ENCODE results near the gene ARHGEF2.

Gene ARHGEF2

DNA sequence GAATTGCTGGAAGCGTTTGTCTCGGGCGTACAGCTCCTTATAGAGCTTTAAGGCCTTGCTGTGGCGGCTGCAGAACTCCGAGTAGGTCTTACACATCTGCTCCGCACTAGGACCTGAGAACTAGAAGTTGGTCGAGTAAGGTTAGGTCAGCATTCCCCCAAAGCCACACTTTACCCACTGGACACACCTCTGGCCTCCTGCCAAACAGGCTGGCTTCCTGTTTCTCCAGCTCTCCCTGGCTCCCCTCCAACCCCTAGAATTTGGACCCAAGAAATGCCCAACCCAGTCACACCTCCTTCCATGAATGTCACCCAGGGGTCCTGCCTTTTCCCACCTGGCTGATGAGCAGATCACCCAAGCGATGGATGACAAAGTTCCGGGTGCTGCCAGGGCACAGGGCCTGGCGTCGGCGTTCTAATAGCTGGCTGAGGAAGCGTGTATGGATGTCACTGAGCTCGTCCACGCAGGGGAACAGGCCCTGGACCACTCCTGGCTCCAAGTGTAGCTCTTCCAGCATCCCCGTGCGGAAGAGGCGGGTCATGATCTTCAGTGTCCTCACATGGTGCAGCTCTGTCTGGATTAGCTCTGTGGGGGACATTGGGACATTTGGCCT is 15.6 kb downstream of the ARHGEF2 start:
- H3K36me3 ChIP-seq = peaks cover 96 to 100% (median 99%) of the 10 kb centered on the region in 11 experiments
- peak overlapping the region in 9 of 11 experiments; percentile 18 to 89 (median 74); a peak in 14 of 22 replicates for H3K27ac ChIP-seq
- H3K9me3 ChIP-seq (replicated peaks in 1 of 11) = no peaks in the 10 kb centered on the region
- peak overlapping the region; percentile 74 to 98 (median 89) for H3K4me2 ChIP-seq
- H3K4me3 ChIP-seq = peak overlapping the region in 4 of 10 experiments; percentile 1 to 50 (median 20); a peak in 3 of 20 replicates
- H3K4me1 ChIP-seq = peaks cover 78 to 89% (median 84%) of the 10 kb centered on the region in 10 experiments
- peaks cover 74 to 98% (median 94%) of the 10 kb centered on the region in 11 experiments for H4K20me1 ChIP-seq
- H3K27me3 ChIP-seq = no peaks in the 10 kb centered on the region
- peak overlapping the region; percentile 42 to 83 (median 65); a peak in 19 of 22 replicates for H3K9ac ChIP-seq
- TF ChIP-seq Cebpa-rat (IDR thresholded peaks at IDR 0.05) = no peak

DNA sequence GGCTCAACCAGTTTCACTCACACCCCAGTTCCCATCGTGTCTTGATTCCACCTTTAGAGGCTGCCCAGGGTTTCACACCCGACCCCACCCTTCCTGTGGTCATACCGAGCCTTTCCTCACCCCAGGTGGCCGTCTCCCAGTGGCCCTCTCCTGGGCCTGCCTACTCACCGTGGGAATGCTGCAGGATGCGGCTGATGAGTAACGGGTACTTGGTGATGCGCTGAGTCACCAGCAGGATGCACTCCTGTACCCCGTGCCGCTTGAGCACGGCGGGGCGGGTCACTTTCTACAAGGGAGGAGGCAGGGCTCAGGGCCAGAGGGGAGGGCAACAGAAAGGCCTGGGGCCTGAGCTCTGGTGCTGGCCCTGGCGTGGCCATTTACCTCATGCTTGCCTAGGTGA is 16.4 kb downstream of the ARHGEF2 start:
- peak overlapping the region in 6 of 10 experiments; percentile 10 to 50 (median 20); a peak in 9 of 20 replicates for H3K4me3 ChIP-seq
- no peak for TF ChIP-seq Cebpa-rat (IDR thresholded peaks at IDR 0.05)
- H3K4me2 ChIP-seq = peak overlapping the region; percentile 74 to 98 (median 89)
- peaks cover 76 to 98% (median 96%) of the 10 kb centered on the region in 11 experiments for H4K20me1 ChIP-seq
- H3K9me3 ChIP-seq (replicated peaks in 1 of 11) = no peaks in the 10 kb centered on the region
- peaks cover 71 to 82% (median 76%) of the 10 kb centered on the region in 10 experiments for H3K4me1 ChIP-seq
- H3K27ac ChIP-seq = peak overlapping the region in 10 of 11 experiments; percentile 11 to 89 (median 74); a peak in 18 of 22 replicates
- peaks cover 97 to 100% (median 99%) of the 10 kb centered on the region in 11 experiments for H3K36me3 ChIP-seq
- H3K27me3 ChIP-seq = no peaks in the 10 kb centered on the region
- H3K9ac ChIP-seq = peak overlapping the region in 10 of 11 experiments; percentile 43 to 83 (median 65); a peak in 17 of 22 replicates

DNA sequence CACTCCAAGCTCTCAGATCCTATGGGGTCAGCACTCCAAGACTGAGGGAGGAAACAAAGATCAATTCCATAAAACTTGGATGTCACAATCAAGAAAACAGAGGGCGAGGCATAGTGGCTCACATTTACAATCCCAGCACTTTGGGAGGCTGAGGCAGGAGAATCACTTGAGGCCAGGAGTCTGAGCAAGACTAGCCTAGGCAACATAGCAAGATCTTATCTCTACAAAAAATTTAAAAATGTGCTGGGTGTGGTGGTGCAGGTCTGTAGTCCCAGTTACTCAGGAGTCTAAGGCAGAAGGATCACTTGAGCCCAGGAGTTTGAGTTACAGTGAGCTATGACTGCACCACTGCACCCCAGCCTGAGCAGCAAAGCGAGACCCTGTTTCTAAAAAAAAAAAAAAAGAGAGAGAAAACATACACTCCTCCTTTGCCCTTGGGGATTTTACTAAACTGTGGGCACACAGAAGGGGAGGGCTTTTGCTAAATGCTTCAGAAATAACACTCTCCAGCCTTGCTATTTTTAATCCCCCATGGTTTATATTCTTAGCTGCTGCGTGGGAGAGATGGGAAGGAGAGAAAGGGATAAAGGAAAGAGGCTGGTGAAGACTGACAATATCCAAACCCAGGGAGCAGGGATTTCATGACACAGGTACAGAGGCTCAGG is 18.1 kb downstream of the ARHGEF2 start:
- Histone ChIP-seq H3K9ac (peak overlapping the region; percentile 46 to 83 (median 64); a peak in 21 of 22 replicates), H3K4me3 (peak overlapping the region in 6 of 10 experiments; percentile 0 to 51 (median 30); a peak in 8 of 20 replicates), H3K9me3 (replicated peaks in 1 of 11) (no peaks in the 10 kb centered on the region), H3K27me3 (no peaks in the 10 kb centered on the region), H3K36me3 (peaks cover 97 to 100% (median 99%) of the 10 kb centered on the region in 11 experiments), H3K4me1 (peaks cover 54 to 65% (median 60%) of the 10 kb centered on the region in 10 experiments), H3K4me2 (peak overlapping the region in 10 of 11 experiments; percentile 75 to 98 (median 89); a peak in 21 of 22 replicates), H4K20me1 (peaks cover 70 to 98% (median 94%) of the 10 kb centered on the region in 11 experiments), H3K27ac (peak overlapping the region in 10 of 11 experiments; percentile 14 to 89 (median 74); a peak in 18 of 22 replicates)
- TF ChIP-seq Cebpa-rat (IDR thresholded peaks at IDR 0.05) = no peak

DNA sequence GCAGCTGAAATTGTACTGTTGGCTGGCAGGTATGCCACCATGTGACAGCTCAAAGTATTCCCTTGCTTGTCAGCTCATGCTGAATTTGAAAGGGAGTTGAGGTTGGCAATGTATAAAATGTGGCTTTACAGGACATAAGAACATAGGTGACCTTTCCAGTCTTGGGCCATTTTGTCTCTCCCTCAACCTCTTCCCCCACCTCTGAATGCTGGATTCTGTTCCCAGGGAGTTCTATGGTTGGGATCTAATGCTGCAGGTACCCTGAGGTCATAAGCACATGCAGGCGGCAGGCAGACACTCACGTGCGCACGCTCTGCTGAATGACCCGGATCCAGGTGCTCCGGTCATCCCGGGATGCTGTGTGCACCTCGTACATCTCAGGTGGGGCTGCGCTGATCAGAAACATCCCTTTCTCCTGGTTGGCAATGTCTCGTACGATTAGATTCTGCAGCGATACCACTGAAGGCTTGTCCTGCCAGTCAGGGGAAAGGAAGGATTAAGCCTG is 20.9 kb downstream of the ARHGEF2 start:
- Histone ChIP-seq H4K20me1 (peaks cover 52 to 97% (median 88%) of the 10 kb centered on the region in 11 experiments), H3K4me3 (no peak overlapping the region), H3K4me1 (peaks cover 30 to 42% (median 36%) of the 10 kb centered on the region in 10 experiments), H3K9ac (no peak overlapping the region), H3K4me2 (no peak overlapping the region), H3K27me3 (no peaks in the 10 kb centered on the region), H3K27ac (no peak overlapping the region), H3K9me3 (replicated peaks in 1 of 11) (no peaks in the 10 kb centered on the region), H3K36me3 (peaks cover 99 to 100% (median 100%) of the 10 kb centered on the region in 11 experiments)
- peak in 1 of 11 experiments; percentile 5; a peak in 1 of 22 replicates for TF ChIP-seq Cebpa-rat (IDR thresholded peaks at IDR 0.05)

DNA sequence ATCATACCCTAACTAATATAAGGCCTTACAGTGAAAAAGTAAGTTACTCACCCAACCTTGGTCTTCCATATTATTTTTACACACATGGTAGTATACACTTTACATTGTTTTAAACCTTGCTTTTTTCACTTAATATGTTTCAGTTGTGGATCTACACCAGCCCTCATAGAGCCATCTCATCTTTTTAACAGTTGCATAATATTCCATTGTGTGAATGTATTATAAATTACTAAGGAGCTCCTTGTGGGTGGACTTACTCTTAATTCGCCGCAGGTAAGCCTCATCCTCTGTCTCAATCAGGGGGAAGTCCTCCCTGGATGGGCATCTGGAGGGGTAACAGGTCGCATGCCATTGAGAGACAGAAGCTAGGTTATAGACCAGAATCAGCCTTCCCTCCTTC is 23.7 kb downstream of the ARHGEF2 start:
- H3K27me3 ChIP-seq = no peaks in the 10 kb centered on the region
- H3K36me3 ChIP-seq = peaks cover 99 to 100% (median 100%) of the 10 kb centered on the region in 11 experiments
- peaks cover 51 to 97% (median 88%) of the 10 kb centered on the region in 11 experiments; a peak in 21 of 22 replicates for H4K20me1 ChIP-seq
- H3K9ac ChIP-seq = no peak overlapping the region
- no peak overlapping the region for H3K4me3 ChIP-seq
- no peak overlapping the region for H3K4me2 ChIP-seq
- H3K9me3 ChIP-seq (replicated peaks in 1 of 11) = no peaks in the 10 kb centered on the region
- TF ChIP-seq Cebpa-rat (IDR thresholded peaks at IDR 0.05) = no peak
- H3K4me1 ChIP-seq = peaks cover 10 to 42% (median 21%) of the 10 kb centered on the region in 10 experiments
- no peak overlapping the region for H3K27ac ChIP-seq

DNA sequence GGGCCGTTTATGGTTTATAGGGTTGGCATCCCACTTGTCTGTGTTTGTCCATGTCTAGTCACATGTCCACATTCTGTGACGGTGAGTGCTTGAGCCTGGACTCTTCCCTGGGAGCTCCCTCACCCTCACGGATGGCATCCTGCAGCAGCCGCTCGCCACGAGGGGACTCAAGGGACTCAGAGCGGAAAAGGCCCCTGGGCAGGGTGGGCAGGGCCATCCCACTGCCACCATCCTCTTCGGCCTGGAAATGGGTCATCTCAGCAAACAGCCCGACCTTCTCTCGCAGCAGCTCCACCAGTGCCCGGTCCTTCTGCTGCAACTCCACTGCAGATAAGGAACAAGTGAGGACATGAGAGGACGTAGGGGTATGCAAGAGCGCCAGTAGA is 25.8 kb downstream of the ARHGEF2 start:
- peaks cover 57 to 97% (median 87%) of the 10 kb centered on the region in 11 experiments; a peak in 21 of 22 replicates for H4K20me1 ChIP-seq
- H3K27ac ChIP-seq = no peak overlapping the region
- no peak for TF ChIP-seq Cebpa-rat (IDR thresholded peaks at IDR 0.05)
- H3K9ac ChIP-seq = no peak overlapping the region
- no peaks in the 10 kb centered on the region for H3K9me3 ChIP-seq (replicated peaks in 1 of 11)
- peaks cover 99 to 100% (median 100%) of the 10 kb centered on the region in 11 experiments for H3K36me3 ChIP-seq
- peaks cover 13 to 59% (median 27%) of the 10 kb centered on the region in 10 experiments for H3K4me1 ChIP-seq
- H3K4me3 ChIP-seq = no peak overlapping the region
- no peaks in the 10 kb centered on the region for H3K27me3 ChIP-seq
- H3K4me2 ChIP-seq = no peak overlapping the region

DNA sequence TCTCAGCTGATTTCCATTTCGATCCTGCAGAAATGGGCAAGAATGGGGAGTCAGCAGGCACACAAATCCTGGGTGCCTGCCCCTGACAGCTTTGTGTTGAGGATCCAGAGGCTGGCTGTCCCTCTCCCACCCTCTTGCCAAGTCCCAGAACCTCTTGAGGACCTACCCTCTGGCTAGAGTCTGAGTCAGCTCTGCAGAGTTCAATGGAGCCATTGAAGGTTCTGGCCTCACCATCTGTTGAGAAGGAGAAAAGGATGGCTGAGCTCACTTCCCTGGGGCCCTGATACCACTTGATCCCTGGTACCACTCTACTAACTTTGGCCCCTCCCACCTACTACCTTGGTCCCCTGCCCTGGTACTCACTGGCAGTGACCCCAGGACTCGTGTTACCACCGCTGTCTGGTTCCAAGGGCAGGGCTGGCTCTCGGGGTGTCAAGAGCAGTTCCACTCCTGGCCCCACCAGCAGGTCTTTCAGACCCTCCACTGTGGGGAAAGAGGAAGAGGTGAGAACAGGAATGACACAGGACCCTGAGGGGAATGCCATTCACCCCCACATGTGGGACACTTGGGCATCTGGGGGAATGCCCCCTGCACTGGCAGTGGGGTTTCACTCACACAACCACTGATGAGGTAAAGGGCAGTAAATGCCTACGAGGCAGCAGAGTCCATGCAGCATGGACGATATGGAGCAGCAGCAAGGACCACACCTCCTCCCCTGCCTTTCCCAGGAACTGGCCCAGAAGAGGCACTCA is 26.4 kb downstream of the ARHGEF2 start:
- no peak overlapping the region for H3K4me2 ChIP-seq
- peaks cover 99 to 100% (median 100%) of the 10 kb centered on the region in 11 experiments for H3K36me3 ChIP-seq
- H4K20me1 ChIP-seq = peaks cover 55 to 97% (median 87%) of the 10 kb centered on the region in 11 experiments; a peak in 20 of 22 replicates
- H3K9me3 ChIP-seq (replicated peaks in 1 of 11) = no peaks in the 10 kb centered on the region
- no peak for TF ChIP-seq Cebpa-rat (IDR thresholded peaks at IDR 0.05)
- 0 out of 22 replicates have a peak overlapping the region, but pooled peaks of 1 of the 11 experiments have one; percentile 34 for H3K9ac ChIP-seq
- H3K27ac ChIP-seq = peak overlapping the region in 1 of 11 experiments; percentile 22; a peak in 1 of 22 replicates
- H3K4me3 ChIP-seq = no peak overlapping the region
- H3K27me3 ChIP-seq = no peaks in the 10 kb centered on the region
- peaks cover 18 to 65% (median 33%) of the 10 kb centered on the region in 10 experiments for H3K4me1 ChIP-seq

DNA sequence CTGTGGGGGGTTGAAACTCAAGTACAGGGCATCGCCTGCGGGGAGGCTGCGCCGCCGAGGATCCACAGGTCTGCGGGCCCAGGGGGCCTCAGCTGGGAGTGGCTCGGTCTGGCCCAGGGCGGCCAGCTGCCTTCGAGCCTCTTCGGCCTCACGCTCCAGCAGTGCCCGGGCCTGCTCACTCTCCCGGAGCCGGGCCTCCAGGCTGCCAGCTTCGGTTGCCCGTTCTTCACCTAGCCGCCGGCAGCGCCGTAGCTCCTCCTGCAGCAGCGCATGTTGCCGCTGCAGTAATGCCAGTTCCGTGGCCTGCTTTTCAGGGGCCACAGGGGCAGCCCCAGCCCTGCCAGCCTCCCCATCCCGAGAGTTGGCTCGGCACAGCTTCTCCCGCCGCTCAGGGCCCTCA is 27.5 kb downstream of the ARHGEF2 start:
- H3K4me1 ChIP-seq = peaks cover 29 to 76% (median 44%) of the 10 kb centered on the region in 10 experiments

More for the DNA sequence above, 27.5 kb downstream of the ARHGEF2 start:
- Histone ChIP-seq H3K27me3 (no peaks in the 10 kb centered on the region), H3K27ac (peak overlapping the region in 2 of 11 experiments; percentile 9 to 22; a peak in 1 of 22 replicates), H3K9ac (peak overlapping the region in 1 of 11 experiments; percentile 9; a peak in 4 of 22 replicates), H4K20me1 (peaks cover 51 to 97% (median 83%) of the 10 kb centered on the region in 11 experiments; a peak in 20 of 22 replicates), H3K4me2 (peak overlapping the region in 2 of 11 experiments; percentile 14 to 35; a peak in 1 of 22 replicates), H3K4me3 (no peak overlapping the region), H3K36me3 (peaks cover 93 to 97% (median 96%) of the 10 kb centered on the region in 11 experiments), H3K9me3 (replicated peaks in 1 of 11) (no peaks in the 10 kb centered on the region)
- no peak for TF ChIP-seq Cebpa-rat (IDR thresholded peaks at IDR 0.05)
